Measurements from ENCODE around the gene FBXW9. TPM values are rescaled to one million over a fixed set of nuclear protein-coding genes. Genes with fewer than 3 reads are reported as not detected.
"Not testable (repeated sequence)": the region's sequence is repeated elsewhere in the genome, so short reads cannot be mapped to it uniquely, and the experiment has no call there.

Gene FBXW9
- total and polyA plus RNA-seq, 2 experiments from 2014 or later, result 6.6 to 19.4 TPM

GRCh38 chr19:12715102-12715501 lies 18.7 kb upstream of the FBXW9 start:
- no peaks in the 10 kb centered on the region for H3K27me3 ChIP-seq (ENCODE audit: insufficient read depth)
- no peak for ATAC-seq
- DNase-seq (ENCODE audit: low spot score), result no peak
- no peaks in the 10 kb centered on the region for H3K9me2 ChIP-seq (ENCODE audit: insufficient read depth)
- H3K4me1 ChIP-seq (ENCODE audit: insufficient read depth), result peaks cover 2% of the 10 kb centered on the region; the same call in 1 of the 2 replicates
- peaks cover 4% of the 10 kb centered on the region; the same call in 1 of the 3 replicates for H3K9me3 Mint-ChIP-seq
- H3K36me3 ChIP-seq (ENCODE audit: insufficient read depth), result peaks cover 49% of the 10 kb centered on the region
- no peaks in the 10 kb centered on the region; the same call in 2 of the 3 replicates for H3K4me1 Mint-ChIP-seq
- H3K36me3 Mint-ChIP-seq (ENCODE audit: low read depth), result peaks cover 85% of the 10 kb centered on the region
- H2AFZ ChIP-seq, result no peak overlapping the region
- no peak overlapping the region for H3K4me2 ChIP-seq
- TF ChIP-seq EZH2 (IDR thresholded peaks at IDR 0.05; ENCODE audit: low read depth, unreplicated experiment) (no peak), ZNF462 (CRISPR knock-in tag; IDR thresholded peaks at IDR 0.05) (no peak), JUNB (IDR thresholded peaks at IDR 0.05; ENCODE audit: unreplicated experiment) (no peak), NANOG (IDR thresholded peaks at IDR 0.05; ENCODE audit: borderline replicate concordance) (no peak), ZNF114 (CRISPR knock-in tag; IDR thresholded peaks at IDR 0.05) (no peak), ETS1 (IDR thresholded peaks at IDR 0.05) (no peak)
- no peak overlapping the region for H3K4me3 Mint-ChIP-seq
- no peak overlapping the region for H3K27ac Mint-ChIP-seq
- H3K27ac ChIP-seq (ENCODE audit: low read depth), result no peak overlapping the region
- H3K79me2 ChIP-seq (replicated peaks; ENCODE audit: insufficient read depth), result peaks cover 44% of the 10 kb centered on the region
- no peak overlapping the region for H3K4me3 ChIP-seq
- H3F3A ChIP-seq (replicated peaks; ENCODE audit: low read depth), result peaks cover 55% of the 10 kb centered on the region
- peaks cover 45% of the 10 kb centered on the region for H4K20me1 ChIP-seq (replicated peaks; ENCODE audit: insufficient read depth)
- peaks cover 5% of the 10 kb centered on the region for H3K27me3 Mint-ChIP-seq (ENCODE audit: insufficient read depth, low read depth, poor library complexity)

- H3K4me2 ChIP-seq; H3K27me3 ChIP-seq (ENCODE audit: insufficient read depth); H3K9me3 Mint-ChIP-seq; DNase-seq (ENCODE audit: low spot score); H3K4me3 Mint-ChIP-seq; H3K9me2 ChIP-seq (ENCODE audit: insufficient read depth); H3K4me1 ChIP-seq (ENCODE audit: insufficient read depth); H2AFZ ChIP-seq; H3K27ac ChIP-seq (ENCODE audit: low read depth); H3K27ac Mint-ChIP-seq; H3K4me3 ChIP-seq; ATAC-seq; H3K4me1 Mint-ChIP-seq; H3K27me3 Mint-ChIP-seq (ENCODE audit: insufficient read depth, low read depth, poor library complexity): not testable (repeated sequence)
- Histone ChIP-seq H3K36me3 (ENCODE audit: insufficient read depth) (peaks cover 60% of the 10 kb centered on the region), H3F3A (replicated peaks; ENCODE audit: low read depth) (peaks cover 49% of the 10 kb centered on the region), H3K79me2 (replicated peaks; ENCODE audit: insufficient read depth) (peaks cover 26% of the 10 kb centered on the region), H4K20me1 (replicated peaks; ENCODE audit: insufficient read depth) (peaks cover 44% of the 10 kb centered on the region)
- peaks cover 86% of the 10 kb centered on the region for H3K36me3 Mint-ChIP-seq (ENCODE audit: low read depth)
These were observed 16.9 kb upstream of the FBXW9 start for GRCh38 chr19:12713304-12713703.
